ENCODE results near the gene CRIM1.

CRIM1 gene

GRCh38 chr2:36541891-36542595 is 186.5 kb downstream of the CRIM1 start:
- in situ Hi-C loops (cut with HindIII; ENCODE audit: low sequenced_read_pairs) = no loop called here
- no peak for DNase-seq (ENCODE audit: low read depth)
- no peak overlapping the region for H3K4me3 ChIP-seq (ENCODE audit: low read depth, low read length)
- TF ChIP-seq, protein P1, sequence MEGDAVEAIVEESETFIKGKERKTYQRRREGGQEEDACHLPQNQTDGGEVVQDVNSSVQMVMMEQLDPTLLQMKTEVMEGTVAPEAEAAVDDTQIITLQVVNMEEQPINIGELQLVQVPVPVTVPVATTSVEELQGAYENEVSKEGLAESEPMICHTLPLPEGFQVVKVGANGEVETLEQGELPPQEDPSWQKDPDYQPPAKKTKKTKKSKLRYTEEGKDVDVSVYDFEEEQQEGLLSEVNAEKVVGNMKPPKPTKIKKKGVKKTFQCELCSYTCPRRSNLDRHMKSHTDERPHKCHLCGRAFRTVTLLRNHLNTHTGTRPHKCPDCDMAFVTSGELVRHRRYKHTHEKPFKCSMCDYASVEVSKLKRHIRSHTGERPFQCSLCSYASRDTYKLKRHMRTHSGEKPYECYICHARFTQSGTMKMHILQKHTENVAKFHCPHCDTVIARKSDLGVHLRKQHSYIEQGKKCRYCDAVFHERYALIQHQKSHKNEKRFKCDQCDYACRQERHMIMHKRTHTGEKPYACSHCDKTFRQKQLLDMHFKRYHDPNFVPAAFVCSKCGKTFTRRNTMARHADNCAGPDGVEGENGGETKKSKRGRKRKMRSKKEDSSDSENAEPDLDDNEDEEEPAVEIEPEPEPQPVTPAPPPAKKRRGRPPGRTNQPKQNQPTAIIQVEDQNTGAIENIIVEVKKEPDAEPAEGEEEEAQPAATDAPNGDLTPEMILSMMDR (IDR thresholded peaks at IDR 0.05; ENCODE audit: low read depth, low read length, missing control alignments) = no peak

GRCh38 chr2:36544638-36545338 is 189.2 kb downstream of the CRIM1 start:
- in situ Hi-C loops (cut with HindIII; ENCODE audit: low sequenced_read_pairs) = no loop called here
- TF ChIP-seq, protein P1 (IDR thresholded peaks at IDR 0.05; ENCODE audit: low read depth, low read length, missing control alignments) = peak; percentile 36
- DNase-seq (ENCODE audit: low read depth) = no peak

DNA sequence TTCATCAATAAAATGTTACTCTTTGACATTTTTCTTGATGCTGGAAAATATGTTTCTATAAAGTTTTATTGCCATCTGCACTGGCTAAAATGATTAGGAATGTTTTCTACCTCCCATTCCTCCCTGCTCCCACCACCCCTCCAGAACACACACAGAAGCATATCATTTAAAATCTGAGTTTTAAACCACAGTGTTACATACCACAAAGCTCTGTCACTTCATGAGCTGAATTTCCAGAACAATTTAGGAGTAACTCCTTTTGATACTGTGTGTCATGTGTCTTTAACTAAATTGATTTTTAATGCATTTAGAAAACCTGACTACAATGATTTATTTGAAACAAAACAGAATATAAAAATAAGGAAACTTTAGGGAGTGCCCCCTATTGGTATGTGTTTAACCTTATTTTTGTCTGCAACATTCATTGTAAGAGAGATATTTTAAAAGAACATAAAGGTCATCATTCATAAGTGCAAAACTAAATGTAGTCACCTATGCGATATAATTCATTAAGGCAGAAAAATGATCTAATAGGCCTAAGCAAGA is 190.4 kb downstream of the CRIM1 start:
- DNase-seq (ENCODE audit: low read depth) = no peak
- TF ChIP-seq, protein P1 (IDR thresholded peaks at IDR 0.05; ENCODE audit: low read depth, low read length, missing control alignments) = no peak
- H3K4me3 ChIP-seq (ENCODE audit: low read depth, low read length) = no peak overlapping the region
- in situ Hi-C loops (cut with HindIII; ENCODE audit: low sequenced_read_pairs) = no loop called here

More at GRCh38 chr2:36544638-36545338, 189.2 kb downstream of the CRIM1 start:
- no peak overlapping the region for H3K4me3 ChIP-seq (ENCODE audit: low read depth, low read length)

DNA sequence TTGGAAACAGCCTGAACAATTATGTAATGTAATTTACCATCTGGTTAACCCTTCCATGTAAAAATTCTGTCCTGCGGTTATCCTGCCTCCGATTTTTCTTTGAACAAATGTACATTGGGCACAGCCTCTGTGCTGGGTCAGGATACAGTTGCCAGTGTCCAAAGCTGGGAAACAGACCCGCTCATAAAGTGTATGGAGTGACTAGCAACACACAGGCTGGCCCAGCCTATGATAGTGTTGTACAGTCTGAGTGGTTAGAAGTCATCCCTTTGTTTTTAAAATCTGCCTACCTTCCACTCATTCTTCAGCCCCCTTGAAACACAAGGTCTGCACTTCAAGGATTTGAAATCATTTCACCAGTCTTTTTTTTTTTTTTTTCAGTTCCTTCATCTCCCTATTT is 192.3 kb downstream of the CRIM1 start:
- in situ Hi-C loops (cut with HindIII; ENCODE audit: low sequenced_read_pairs) = no loop called here
- TF ChIP-seq, protein P1 (IDR thresholded peaks at IDR 0.05; ENCODE audit: low read depth, low read length, missing control alignments) = no peak
- DNase-seq (ENCODE audit: low read depth) = no peak
- no peak overlapping the region for H3K4me3 ChIP-seq (ENCODE audit: low read depth, low read length)

DNA sequence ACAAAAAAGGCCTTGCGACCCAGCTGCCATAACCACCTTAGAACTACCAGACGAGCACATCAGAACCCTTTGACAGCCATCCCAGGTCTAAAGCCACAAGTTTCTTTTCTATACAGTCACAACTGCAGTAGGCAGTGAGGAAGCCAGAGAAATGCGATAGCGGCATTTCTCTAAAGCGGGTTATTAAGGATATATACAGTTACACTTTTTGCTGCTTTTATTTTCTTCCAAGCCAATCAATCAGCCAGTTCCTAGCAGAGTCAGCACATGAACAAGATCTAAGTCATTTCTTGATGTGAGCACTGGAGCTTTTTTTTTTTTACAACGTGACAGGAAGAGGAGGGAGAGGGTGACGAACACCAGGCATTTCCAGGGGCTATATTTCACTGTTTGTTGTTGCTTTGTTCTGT is 193.6 kb downstream of the CRIM1 start:
- no peak for DNase-seq (ENCODE audit: low read depth)
- no peak overlapping the region for H3K4me3 ChIP-seq (ENCODE audit: low read depth, low read length)
- TF ChIP-seq, protein P1 (IDR thresholded peaks at IDR 0.05; ENCODE audit: low read depth, low read length, missing control alignments) = no peak
- in situ Hi-C loops (cut with HindIII; ENCODE audit: low sequenced_read_pairs) = no loop called here

DNA sequence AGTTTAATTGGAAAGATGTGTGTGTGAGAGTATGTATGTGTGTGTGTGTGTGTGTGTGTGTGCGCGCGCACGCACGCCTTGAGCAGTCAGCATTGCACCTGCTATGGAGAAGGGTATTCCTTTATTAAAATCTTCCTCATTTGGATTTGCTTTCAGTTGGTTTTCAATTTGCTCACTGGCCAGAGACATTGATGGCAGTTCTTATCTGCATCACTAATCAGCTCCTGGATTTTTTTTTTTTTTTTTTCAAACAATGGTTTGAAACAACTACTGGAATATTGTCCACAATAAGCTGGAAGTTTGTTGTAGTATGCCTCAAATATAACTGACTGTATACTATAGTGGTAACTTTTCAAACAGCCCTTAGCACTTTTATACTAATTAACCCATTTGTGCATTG is 194.4 kb downstream of the CRIM1 start:
- TF ChIP-seq, protein P1 (IDR thresholded peaks at IDR 0.05; ENCODE audit: low read depth, low read length, missing control alignments) = no peak
- in situ Hi-C loops (cut with HindIII; ENCODE audit: low sequenced_read_pairs) = no loop called here
- no peak for DNase-seq (ENCODE audit: low read depth)
- H3K4me3 ChIP-seq (ENCODE audit: low read depth, low read length) = no peak overlapping the region
